ENCODE data around the gene GABRB1.
A peak's percentile ranks its signal among the peaks of the same experiment; 100 is the strongest.

GABRB1 gene

GRCh38 chr4:46994007-46994405 lies 37.4 kb upstream of the GABRB1 start:
- peaks cover 36% of the 10 kb centered on the region for H3K27me3 ChIP-seq (ENCODE audit: insufficient read depth, low read length, poor library complexity)
- DNase-seq = no peak
- H2BK120ac ChIP-seq (ENCODE audit: low read depth, low read length) = no peak overlapping the region
- no peaks in the 10 kb centered on the region for H3K4me1 ChIP-seq (ENCODE audit: control insufficient read depth, low read depth, low read length)
- H3K79me2 ChIP-seq (ENCODE audit: control insufficient read depth, insufficient read depth, low read length) = no peaks in the 10 kb centered on the region
- no peak overlapping the region for H3K4ac ChIP-seq (ENCODE audit: low read depth, low read length)
- H3K4me2 ChIP-seq (ENCODE audit: low read length) = peak overlapping the region; percentile 87
- no peak overlapping the region for H2BK15ac ChIP-seq (replicated peaks; ENCODE audit: low read depth)
- no peaks in the 10 kb centered on the region for H3K79me1 ChIP-seq (ENCODE audit: low read length)
- H2BK5ac ChIP-seq (ENCODE audit: low read length) = no peak overlapping the region
- H4K5ac ChIP-seq (ENCODE audit: low read length) = no peak overlapping the region
- no peaks in the 10 kb centered on the region for H3K36me3 ChIP-seq (ENCODE audit: control insufficient read depth, insufficient read depth, low read length)
- H4K8ac ChIP-seq (ENCODE audit: low read depth, low read length) = no peak overlapping the region
- H3K56ac ChIP-seq (ENCODE audit: low read length) = no peak overlapping the region
- H3K4me3 ChIP-seq (ENCODE audit: low read length) = no peak overlapping the region
- H3K18ac ChIP-seq (ENCODE audit: low read length) = no peak overlapping the region
- H3K23ac ChIP-seq (ENCODE audit: low read length) = no peak overlapping the region
- WGBS (ENCODE audit: extremely low coverage, insufficient coverage, low lambda C conversion rate) = no CpG with 5 or more reads among the region's 14 CpGs
- H2AK5ac ChIP-seq (ENCODE audit: low read length) = no peak overlapping the region
- no peak overlapping the region for H3K9ac ChIP-seq (ENCODE audit: low read length)
- no peak overlapping the region for H3K27ac ChIP-seq (ENCODE audit: low read depth, low read length)

- H2BK120ac ChIP-seq (ENCODE audit: low read depth, low read length) = no peak overlapping the region
- no peak overlapping the region for H4K8ac ChIP-seq (ENCODE audit: low read depth, low read length)
- H3K79me2 ChIP-seq (ENCODE audit: control insufficient read depth, insufficient read depth, low read length) = no peaks in the 10 kb centered on the region
- H3K4ac ChIP-seq (ENCODE audit: low read depth, low read length) = no peak overlapping the region
- H3K79me1 ChIP-seq (ENCODE audit: low read length) = no peaks in the 10 kb centered on the region
- H3K18ac ChIP-seq (ENCODE audit: low read length) = no peak overlapping the region
- H3K56ac ChIP-seq (ENCODE audit: low read length) = no peak overlapping the region
- peaks cover 7% of the 10 kb centered on the region for H3K27me3 ChIP-seq (ENCODE audit: insufficient read depth, low read length, poor library complexity)
- H3K27ac ChIP-seq (ENCODE audit: low read depth, low read length) = no peak overlapping the region
- H4K5ac ChIP-seq (ENCODE audit: low read length) = no peak overlapping the region
- no peak overlapping the region for H3K23ac ChIP-seq (ENCODE audit: low read length)
- H3K4me2 ChIP-seq (ENCODE audit: low read length) = no peak overlapping the region
- H3K4me3 ChIP-seq (ENCODE audit: low read length) = no peak overlapping the region
- no peak overlapping the region for H3K9ac ChIP-seq (ENCODE audit: low read length)
- DNase-seq = no peak
- H2AK5ac ChIP-seq (ENCODE audit: low read length) = no peak overlapping the region
- no peaks in the 10 kb centered on the region for H3K4me1 ChIP-seq (ENCODE audit: control insufficient read depth, low read depth, low read length)
- H2BK5ac ChIP-seq (ENCODE audit: low read length) = no peak overlapping the region
- no peak overlapping the region for H2BK15ac ChIP-seq (replicated peaks; ENCODE audit: low read depth)
- H3K36me3 ChIP-seq (ENCODE audit: control insufficient read depth, insufficient read depth, low read length) = no peaks in the 10 kb centered on the region
Measured at GRCh38 chr4:46999566-46999965, 31.8 kb upstream of the GABRB1 start.

GRCh38 chr4:47000406-47000805 lies 31.0 kb upstream of the GABRB1 start:
- H2BK15ac ChIP-seq (replicated peaks; ENCODE audit: low read depth) = no peak overlapping the region
- H3K56ac ChIP-seq (ENCODE audit: low read length) = no peak overlapping the region
- no peak overlapping the region for H3K4me3 ChIP-seq (ENCODE audit: low read length)
- no peaks in the 10 kb centered on the region for H3K79me1 ChIP-seq (ENCODE audit: low read length)
- no peak overlapping the region for H2AK5ac ChIP-seq (ENCODE audit: low read length)
- H4K8ac ChIP-seq (ENCODE audit: low read depth, low read length) = no peak overlapping the region
- H3K36me3 ChIP-seq (ENCODE audit: control insufficient read depth, insufficient read depth, low read length) = no peaks in the 10 kb centered on the region
- WGBS (ENCODE audit: extremely low coverage, insufficient coverage, low lambda C conversion rate) = no CpG with 5 or more reads among the region's 1 CpG
- no peak overlapping the region for H4K5ac ChIP-seq (ENCODE audit: low read length)
- H3K9ac ChIP-seq (ENCODE audit: low read length) = no peak overlapping the region
- H3K4ac ChIP-seq (ENCODE audit: low read depth, low read length) = no peak overlapping the region
- no peak overlapping the region for H3K27ac ChIP-seq (ENCODE audit: low read depth, low read length)
- no peak for DNase-seq
- H3K4me2 ChIP-seq (ENCODE audit: low read length) = no peak overlapping the region
- no peak overlapping the region for H2BK120ac ChIP-seq (ENCODE audit: low read depth, low read length)
- no peak overlapping the region for H3K23ac ChIP-seq (ENCODE audit: low read length)
- no peaks in the 10 kb centered on the region for H3K27me3 ChIP-seq (ENCODE audit: insufficient read depth, low read length, poor library complexity)
- no peak overlapping the region for H3K18ac ChIP-seq (ENCODE audit: low read length)
- no peaks in the 10 kb centered on the region for H3K79me2 ChIP-seq (ENCODE audit: control insufficient read depth, insufficient read depth, low read length)
- no peak overlapping the region for H2BK5ac ChIP-seq (ENCODE audit: low read length)
- no peaks in the 10 kb centered on the region for H3K4me1 ChIP-seq (ENCODE audit: control insufficient read depth, low read depth, low read length)

GRCh38 chr4:47002580-47002979 lies 28.8 kb upstream of the GABRB1 start:
- no peaks in the 10 kb centered on the region for H3K27me3 ChIP-seq (ENCODE audit: insufficient read depth, low read length, poor library complexity)
- H3K9ac ChIP-seq (ENCODE audit: low read length) = no peak overlapping the region
- H3K4me3 ChIP-seq (ENCODE audit: low read length) = no peak overlapping the region
- H2BK120ac ChIP-seq (ENCODE audit: low read depth, low read length) = no peak overlapping the region
- no peaks in the 10 kb centered on the region for H3K36me3 ChIP-seq (ENCODE audit: control insufficient read depth, insufficient read depth, low read length)
- no peak overlapping the region for H3K4ac ChIP-seq (ENCODE audit: low read depth, low read length)
- H4K5ac ChIP-seq (ENCODE audit: low read length) = no peak overlapping the region
- no peaks in the 10 kb centered on the region for H3K79me2 ChIP-seq (ENCODE audit: control insufficient read depth, insufficient read depth, low read length)
- WGBS (ENCODE audit: extremely low coverage, insufficient coverage, low lambda C conversion rate) = no CpG with 5 or more reads among the region's 1 CpG
- no peak overlapping the region for H3K23ac ChIP-seq (ENCODE audit: low read length)
- H4K8ac ChIP-seq (ENCODE audit: low read depth, low read length) = no peak overlapping the region
- no peaks in the 10 kb centered on the region for H3K4me1 ChIP-seq (ENCODE audit: control insufficient read depth, low read depth, low read length)
- H2AK5ac ChIP-seq (ENCODE audit: low read length) = no peak overlapping the region
- H2BK15ac ChIP-seq (replicated peaks; ENCODE audit: low read depth) = no peak overlapping the region
- no peak overlapping the region for H3K27ac ChIP-seq (ENCODE audit: low read depth, low read length)
- no peak overlapping the region for H3K18ac ChIP-seq (ENCODE audit: low read length)
- H2BK5ac ChIP-seq (ENCODE audit: low read length) = no peak overlapping the region
- H3K4me2 ChIP-seq (ENCODE audit: low read length) = no peak overlapping the region
- DNase-seq = no peak
- H3K56ac ChIP-seq (ENCODE audit: low read length) = no peak overlapping the region
- no peaks in the 10 kb centered on the region for H3K79me1 ChIP-seq (ENCODE audit: low read length)

GRCh38 chr4:47010347-47010911 lies 20.9 kb upstream of the GABRB1 start:
- H3K18ac ChIP-seq (ENCODE audit: low read length) = no peak overlapping the region
- no peak overlapping the region for H3K56ac ChIP-seq (ENCODE audit: low read length)
- no peak overlapping the region for H4K5ac ChIP-seq (ENCODE audit: low read length)
- H2BK15ac ChIP-seq (replicated peaks; ENCODE audit: low read depth) = no peak overlapping the region
- H3K79me2 ChIP-seq (ENCODE audit: control insufficient read depth, insufficient read depth, low read length) = no peaks in the 10 kb centered on the region
- no peaks in the 10 kb centered on the region for H3K4me1 ChIP-seq (ENCODE audit: control insufficient read depth, low read depth, low read length)
- H2AK5ac ChIP-seq (ENCODE audit: low read length) = no peak overlapping the region
- H3K4ac ChIP-seq (ENCODE audit: low read depth, low read length) = no peak overlapping the region
- H3K27ac ChIP-seq (ENCODE audit: low read depth, low read length) = no peak overlapping the region
- no peak overlapping the region for H3K9ac ChIP-seq (ENCODE audit: low read length)
- no peaks in the 10 kb centered on the region for H3K36me3 ChIP-seq (ENCODE audit: control insufficient read depth, insufficient read depth, low read length)
- H3K27me3 ChIP-seq (ENCODE audit: insufficient read depth, low read length, poor library complexity) = no peaks in the 10 kb centered on the region
- no peak overlapping the region for H4K8ac ChIP-seq (ENCODE audit: low read depth, low read length)
- no peak overlapping the region for H3K4me2 ChIP-seq (ENCODE audit: low read length)
- H3K79me1 ChIP-seq (ENCODE audit: low read length) = no peaks in the 10 kb centered on the region
- H2BK5ac ChIP-seq (ENCODE audit: low read length) = no peak overlapping the region
- H2BK120ac ChIP-seq (ENCODE audit: low read depth, low read length) = no peak overlapping the region
- DNase-seq = no peak
- H3K23ac ChIP-seq (ENCODE audit: low read length) = no peak overlapping the region
- H3K4me3 ChIP-seq (ENCODE audit: low read length) = no peak overlapping the region

GRCh38 chr4:47010912-47011446 lies 20.4 kb upstream of the GABRB1 start:
- WGBS (ENCODE audit: extremely low coverage, insufficient coverage, low lambda C conversion rate) = no CpG with 5 or more reads among the region's 2 CpGs

More at GRCh38 chr4:47010912-47011446, 20.4 kb upstream of the GABRB1 start:
- Histone ChIP-seq H4K5ac (ENCODE audit: low read length) (no peak overlapping the region), H3K4me1 (ENCODE audit: control insufficient read depth, low read depth, low read length) (no peaks in the 10 kb centered on the region), H3K4me2 (ENCODE audit: low read length) (no peak overlapping the region), H3K23ac (ENCODE audit: low read length) (no peak overlapping the region), H3K27me3 (ENCODE audit: insufficient read depth, low read length, poor library complexity) (no peaks in the 10 kb centered on the region), H3K9ac (ENCODE audit: low read length) (no peak overlapping the region), H4K8ac (ENCODE audit: low read depth, low read length) (no peak overlapping the region), H2BK120ac (ENCODE audit: low read depth, low read length) (no peak overlapping the region), H2BK15ac (replicated peaks; ENCODE audit: low read depth) (no peak overlapping the region), H3K79me1 (ENCODE audit: low read length) (no peaks in the 10 kb centered on the region), H3K27ac (ENCODE audit: low read depth, low read length) (no peak overlapping the region), H3K4me3 (ENCODE audit: low read length) (no peak overlapping the region), H3K36me3 (ENCODE audit: control insufficient read depth, insufficient read depth, low read length) (no peaks in the 10 kb centered on the region), H2AK5ac (ENCODE audit: low read length) (no peak overlapping the region), H2BK5ac (ENCODE audit: low read length) (no peak overlapping the region), H3K4ac (ENCODE audit: low read depth, low read length) (no peak overlapping the region), H3K18ac (ENCODE audit: low read length) (no peak overlapping the region), H3K79me2 (ENCODE audit: control insufficient read depth, insufficient read depth, low read length) (no peaks in the 10 kb centered on the region), H3K56ac (ENCODE audit: low read length) (no peak overlapping the region)
- DNase-seq = no peak

All from mesendoderm (in vitro differentiated cells).